HG02588 (cell line): ENCODE results near the gene PRDM1.
"Not testable (repeated sequence)": the region's sequence is repeated elsewhere in the genome, so short reads cannot be mapped to it uniquely, and the experiment has no call there.

ENCODE experiments used
- ATAC-seq: cut with Tn5 transposase; IDR thresholded peaks from one replicate; pipeline ENCODE4 v1.9.1; 2021; ENCODE audit warnings: mild to moderate bottlenecking, moderate library complexity; ENCODE audit not compliant: unreplicated experiment

PRDM1 gene

GRCh38 chr6:106134087-106134770 is 48.1 kb downstream of the PRDM1 start:
- no peak for ATAC-seq

DNA sequence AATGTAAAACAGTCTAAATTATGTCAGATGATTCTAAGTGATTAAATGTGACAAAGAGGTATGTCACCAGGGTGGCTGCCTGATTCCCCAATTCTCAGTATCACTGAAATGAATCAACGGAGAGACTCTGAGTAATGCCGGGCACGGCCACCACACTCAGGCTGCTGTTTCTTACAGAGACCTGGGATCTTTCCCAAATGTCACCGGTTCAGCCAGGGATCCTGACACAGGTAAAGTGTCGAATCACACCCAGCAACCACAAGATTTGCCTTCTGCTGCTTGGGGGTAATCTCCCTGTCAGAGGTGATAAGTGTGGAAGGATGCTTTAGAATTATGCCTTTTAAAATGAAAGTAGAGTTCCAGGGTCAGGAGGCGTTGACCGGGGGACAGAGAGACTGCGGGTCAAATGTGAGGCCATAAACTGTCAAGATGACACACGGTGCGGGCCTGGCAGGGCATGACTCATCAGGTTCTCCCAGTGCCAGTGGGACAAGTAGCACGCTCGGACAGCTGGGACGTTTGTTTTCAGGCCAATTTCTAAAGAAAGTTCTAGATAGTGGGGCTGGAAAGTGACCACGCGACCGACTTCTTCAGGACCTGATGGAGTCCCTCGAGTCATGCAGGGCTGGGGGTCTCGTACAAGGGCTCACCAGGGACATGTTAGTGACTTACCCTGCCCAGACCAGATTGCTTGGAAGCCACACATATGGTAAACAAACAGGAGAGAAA is 48.9 kb downstream of the PRDM1 start:
- ATAC-seq = no peak

- no peak for ATAC-seq
These were observed 49.9 kb downstream of the PRDM1 start for GRCh38 chr6:106135911-106136571.

DNA sequence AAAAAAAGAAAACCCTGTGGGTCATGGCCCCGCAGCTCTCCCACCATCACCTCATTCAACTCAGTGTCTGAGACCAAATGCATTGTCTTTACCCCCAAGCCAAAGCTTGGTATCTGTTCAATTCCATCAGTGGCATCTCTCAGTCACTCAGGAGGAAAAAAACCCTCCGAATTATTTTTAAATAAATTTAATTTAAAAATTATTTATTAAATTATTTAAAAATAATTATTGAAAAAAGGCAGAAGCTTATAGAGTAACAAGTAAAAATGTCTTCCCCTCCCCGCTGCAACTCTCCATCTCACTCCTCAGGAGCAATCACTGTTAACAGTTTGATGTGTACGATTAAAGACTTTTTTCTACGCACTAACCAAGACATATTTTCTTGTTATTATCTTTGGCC is 50.7 kb downstream of the PRDM1 start:
- ATAC-seq = no peak

DNA sequence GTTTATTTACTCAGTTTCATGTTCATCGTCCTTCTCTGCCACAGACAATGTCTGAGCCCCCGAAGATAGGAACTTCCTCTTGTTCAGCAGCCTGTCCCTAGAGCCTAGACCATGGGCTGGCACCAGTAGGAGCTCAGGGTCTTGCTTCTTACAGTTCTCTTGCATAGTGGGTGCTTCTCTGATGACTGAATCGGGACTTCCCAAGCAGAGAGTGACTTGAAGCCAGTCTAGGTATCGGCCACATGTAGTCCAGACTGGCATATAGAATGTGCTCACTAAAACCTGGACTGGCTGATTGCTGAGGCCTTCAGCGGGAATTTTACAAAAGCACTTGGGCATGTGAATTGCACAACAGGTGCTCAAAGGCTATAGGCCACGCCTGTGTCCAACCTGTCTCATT is 52.0 kb downstream of the PRDM1 start:
- ATAC-seq = no peak

DNA sequence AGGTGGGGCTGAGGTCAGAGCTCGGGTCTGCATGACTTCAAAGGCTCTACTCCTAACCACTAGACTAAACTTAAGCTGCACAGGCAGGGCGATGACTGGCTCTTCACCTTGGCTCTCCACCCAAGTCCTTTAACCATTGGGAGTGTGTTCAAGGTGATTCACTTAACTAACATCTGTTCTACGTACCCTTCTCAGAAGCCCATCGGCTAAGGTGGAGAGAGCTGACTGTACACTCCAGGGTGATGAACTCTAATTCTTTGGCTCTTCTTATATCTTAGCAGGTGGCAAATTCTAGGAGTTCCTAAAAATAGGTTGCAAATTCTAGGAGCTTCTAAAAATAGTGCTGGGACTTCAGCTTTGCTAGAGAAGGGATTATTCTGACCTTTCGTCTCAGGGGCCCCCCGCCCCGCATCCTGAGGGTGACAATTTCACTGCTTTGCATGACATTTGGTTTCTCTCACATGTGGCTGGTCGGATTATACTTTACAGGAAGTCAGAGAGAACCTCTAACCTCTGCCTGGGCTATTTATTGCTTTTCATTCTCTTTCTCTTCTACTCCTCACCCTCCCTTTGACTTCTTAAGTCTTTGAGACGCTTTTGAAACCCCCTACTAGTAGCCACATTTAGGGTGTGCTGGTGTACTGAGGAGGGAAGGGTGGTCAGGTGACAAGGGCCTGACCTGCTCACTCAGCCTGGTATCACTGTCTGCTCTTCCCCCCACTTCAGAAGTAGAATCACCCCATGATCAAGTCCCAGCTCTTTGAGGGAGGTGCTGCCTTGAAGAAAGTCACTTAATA is 55.5 kb downstream of the PRDM1 start:
- ATAC-seq = peak; percentile 78

- no peak for ATAC-seq
These were observed 56.8 kb downstream of the PRDM1 start for GRCh38 chr6:106142876-106143431.

- ATAC-seq = no peak
These were observed 57.5 kb downstream of the PRDM1 start for GRCh38 chr6:106143665-106144064.

GRCh38 chr6:106145144-106145543 is 59.0 kb downstream of the PRDM1 start:
- no peak for ATAC-seq

- peak; percentile 34 for ATAC-seq
These were observed 59.6 kb downstream of the PRDM1 start for GRCh38 chr6:106145741-106146227.

DNA sequence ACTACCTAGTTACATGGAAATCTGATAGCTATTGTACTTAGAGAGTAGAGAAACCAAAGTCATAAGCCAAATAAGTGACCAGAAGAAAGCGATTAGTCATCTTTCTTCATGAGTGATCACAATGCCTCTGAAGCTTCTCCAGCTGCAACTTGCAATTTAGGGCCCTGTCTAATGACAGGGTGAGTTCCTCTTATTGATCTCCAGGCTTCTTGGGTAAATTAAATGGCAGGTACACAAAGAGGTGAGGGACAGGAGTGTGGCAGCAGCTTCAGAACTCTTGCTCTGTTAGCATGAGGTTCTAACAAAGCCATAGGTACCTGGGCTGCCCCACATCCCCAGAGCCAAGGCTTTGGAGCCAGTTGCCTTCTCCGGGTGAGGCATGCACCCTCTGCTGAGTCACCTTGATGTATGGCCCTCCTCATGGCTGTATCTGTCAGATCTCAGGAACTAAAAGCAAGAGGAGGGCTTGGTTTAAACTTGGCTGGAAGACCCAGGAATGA is 60.8 kb downstream of the PRDM1 start:
- ATAC-seq = no peak

GRCh38 chr6:106147476-106147875 is 61.3 kb downstream of the PRDM1 start:
- no peak for ATAC-seq

DNA sequence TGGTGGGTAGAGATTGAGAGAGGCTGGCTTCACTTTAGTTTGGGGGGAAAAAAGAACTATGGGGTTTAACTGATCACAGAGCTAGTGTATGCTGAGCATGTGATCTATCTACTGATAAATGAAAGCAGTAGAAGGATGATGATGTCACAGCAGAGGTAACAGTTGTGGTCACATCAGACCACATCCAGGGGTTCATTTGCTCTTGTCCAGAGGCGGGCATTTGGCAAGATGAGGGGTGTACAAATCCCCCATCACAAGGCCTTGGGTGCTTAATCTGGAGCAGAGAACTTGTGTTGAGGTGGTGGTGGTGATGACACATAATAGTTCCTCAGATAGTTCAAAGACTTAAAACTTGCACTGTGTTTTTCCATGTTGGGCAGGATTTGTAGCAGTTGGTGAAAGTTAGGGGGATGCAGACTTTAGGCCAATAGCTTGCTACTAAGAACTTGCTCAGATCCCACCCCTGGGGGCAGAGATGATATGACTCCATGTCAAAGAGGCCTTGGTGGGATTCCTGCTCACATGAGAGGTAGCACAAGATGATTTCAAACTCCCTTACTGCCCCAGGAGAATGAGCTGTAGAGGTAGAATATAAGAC is 63.4 kb downstream of the PRDM1 start:
- no peak for ATAC-seq

GRCh38 chr6:106152476-106152875 is 66.3 kb downstream of the PRDM1 start:
- ATAC-seq = not testable (repeated sequence)

DNA sequence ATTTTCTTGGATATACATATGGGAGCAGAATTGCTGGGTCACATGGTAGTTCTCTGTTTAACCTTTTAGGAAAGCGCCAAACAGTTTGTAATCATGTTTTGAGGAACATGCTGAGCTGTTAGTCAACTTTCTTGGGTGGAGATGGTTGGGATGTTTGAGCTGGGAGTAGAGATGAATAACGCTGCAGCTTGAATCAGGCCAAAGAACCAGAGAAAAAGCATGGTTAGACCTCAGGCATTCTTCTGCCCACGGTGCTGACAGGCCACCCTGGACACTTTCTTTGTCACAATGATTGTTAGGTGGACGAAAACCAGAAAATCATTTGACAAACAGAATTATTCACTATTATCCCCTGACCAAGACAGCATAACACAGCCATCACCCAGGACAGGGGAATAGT is 66.8 kb downstream of the PRDM1 start:
- ATAC-seq = no peak

GRCh38 chr6:106154326-106154725 is 68.2 kb downstream of the PRDM1 start:
- ATAC-seq = no peak

DNA sequence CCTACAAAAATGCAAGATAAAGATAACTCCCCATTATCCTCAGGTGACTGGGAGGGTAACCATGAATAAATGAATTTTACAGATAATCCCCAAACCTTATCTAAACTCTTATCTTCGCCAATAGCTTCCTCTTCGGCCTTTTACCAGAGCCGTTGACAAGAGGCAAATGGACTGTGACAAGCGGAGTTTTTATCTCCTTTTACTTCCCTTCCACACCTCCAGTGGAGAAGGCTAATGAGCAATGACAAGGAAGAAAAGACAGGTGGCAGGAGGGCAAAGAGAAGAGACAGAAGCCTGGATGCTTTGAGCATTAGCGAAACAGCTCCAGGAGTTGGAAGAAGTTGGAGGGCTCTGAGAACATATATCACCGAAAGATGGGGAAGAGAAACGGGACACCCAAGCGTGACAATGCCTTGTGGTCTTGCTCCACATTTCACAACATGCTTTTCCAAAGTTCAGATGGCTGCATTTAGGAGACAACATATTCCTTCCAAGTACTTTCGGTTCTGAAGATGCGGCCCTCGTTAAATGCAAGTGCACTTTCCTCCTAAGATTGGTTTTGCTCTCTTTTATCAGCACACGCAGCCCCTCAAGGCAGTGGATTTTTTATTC is 69.2 kb downstream of the PRDM1 start:
- ATAC-seq = no peak

DNA sequence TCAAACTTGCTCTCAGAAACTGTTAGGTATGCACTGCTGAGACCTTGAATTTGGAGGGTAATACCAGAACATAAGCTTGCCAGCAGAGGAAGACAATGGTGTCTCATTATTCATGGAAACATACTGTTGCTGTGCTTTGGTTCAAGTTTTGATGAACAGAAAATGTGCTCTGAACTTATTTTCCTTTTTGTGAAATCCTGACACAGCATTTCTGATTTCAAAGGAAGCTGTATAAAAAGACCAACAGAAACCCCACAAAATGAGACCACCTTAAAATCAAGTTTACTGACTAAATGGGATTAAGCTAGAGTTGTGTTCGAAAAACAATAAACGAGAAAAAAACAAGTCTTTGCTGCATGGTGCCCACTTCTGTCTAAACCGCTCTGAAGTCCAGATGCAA is 70.3 kb downstream of the PRDM1 start:
- no peak for ATAC-seq

DNA sequence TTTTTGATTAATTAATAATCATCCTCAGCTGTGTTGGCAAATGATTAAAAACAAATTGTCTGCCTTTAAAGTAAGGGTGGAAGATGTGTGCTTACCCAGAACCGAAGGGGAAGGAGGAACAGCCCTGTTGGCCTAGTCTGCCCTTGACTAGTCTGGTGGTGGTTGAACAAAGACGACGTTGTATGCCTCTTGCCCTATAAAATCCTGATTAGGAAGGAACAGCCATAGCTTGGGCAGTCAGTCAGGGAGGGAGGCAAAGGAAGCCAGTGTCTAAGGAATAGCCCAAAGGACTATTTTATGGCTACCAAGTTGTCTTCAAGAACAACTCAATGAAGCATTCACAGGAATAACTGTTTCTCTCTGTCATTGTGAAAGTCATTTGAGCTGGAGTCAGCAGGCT is 70.7 kb downstream of the PRDM1 start:
- no peak for ATAC-seq

- no peak for ATAC-seq
These were observed 72.7 kb downstream of the PRDM1 start for GRCh38 chr6:106158816-106159215.
